Measurements from ENCODE around the gene WDR55.

DNA sequence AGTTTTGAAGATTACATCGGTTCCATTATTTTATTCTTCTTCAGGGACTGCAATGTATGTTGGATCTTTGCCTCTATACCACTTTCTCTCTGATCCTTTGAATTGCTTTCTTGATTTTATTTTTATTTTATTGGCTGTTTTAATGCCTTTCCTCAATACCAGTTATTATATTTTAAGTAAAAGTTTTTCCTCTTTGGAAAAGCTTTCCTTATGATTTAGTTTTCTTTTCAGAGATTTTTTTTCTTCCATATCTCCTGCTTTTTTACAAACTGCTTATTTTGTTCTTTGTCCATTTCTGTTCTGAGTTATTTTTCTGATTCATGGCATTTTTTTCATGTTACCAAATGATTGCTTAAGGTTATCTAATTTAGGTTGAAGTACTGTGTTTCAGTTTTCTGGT is 47.1 kb downstream of the WDR55 start:
- no peak for TF ChIP-seq CTCF (IDR thresholded peaks at IDR 0.05)
- no peak for TF ChIP-seq EZH2 (IDR thresholded peaks at IDR 0.05; ENCODE audit: borderline replicate concordance, insufficient read depth, low read depth, low read length, poor library complexity, severe bottlenecking)
